ENCODE results near the gene SLC6A2. TPM values are rescaled to one million over a fixed set of nuclear protein-coding genes. Genes with fewer than 3 reads are reported as not detected.
"Not testable (repeated sequence)": the region's sequence is repeated elsewhere in the genome, so short reads cannot be mapped to it uniquely, and the experiment has no call there.

The SLC6A2 gene
- total RNA-seq, 1 donor from 2014 or later: not detected

DNA sequence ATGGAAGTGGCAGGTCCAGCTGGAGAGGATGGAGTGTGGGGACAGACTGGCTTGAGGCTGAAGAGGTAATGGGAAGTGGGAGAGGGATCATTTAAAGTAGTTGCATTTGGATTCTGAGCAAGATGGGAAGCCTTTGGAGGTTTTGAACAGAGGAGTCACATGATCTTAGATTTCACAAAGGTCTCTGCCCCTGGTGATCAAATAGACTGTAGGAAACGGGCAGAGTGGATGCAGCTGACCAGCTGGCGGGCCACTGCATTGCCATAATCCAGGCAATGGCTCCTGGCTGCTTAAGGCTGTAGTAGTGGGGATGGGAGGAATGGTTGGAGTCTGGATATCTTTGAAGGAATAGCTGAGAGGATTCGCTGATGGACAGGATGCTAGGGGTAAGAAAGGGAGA, 81.5 kb downstream of the SLC6A2 start:
- no peaks in the 10 kb centered on the region for H3K27me3 ChIP-seq (ENCODE audit: control insufficient read depth, insufficient read depth, low read length)
- TF ChIP-seq, protein P1, sequence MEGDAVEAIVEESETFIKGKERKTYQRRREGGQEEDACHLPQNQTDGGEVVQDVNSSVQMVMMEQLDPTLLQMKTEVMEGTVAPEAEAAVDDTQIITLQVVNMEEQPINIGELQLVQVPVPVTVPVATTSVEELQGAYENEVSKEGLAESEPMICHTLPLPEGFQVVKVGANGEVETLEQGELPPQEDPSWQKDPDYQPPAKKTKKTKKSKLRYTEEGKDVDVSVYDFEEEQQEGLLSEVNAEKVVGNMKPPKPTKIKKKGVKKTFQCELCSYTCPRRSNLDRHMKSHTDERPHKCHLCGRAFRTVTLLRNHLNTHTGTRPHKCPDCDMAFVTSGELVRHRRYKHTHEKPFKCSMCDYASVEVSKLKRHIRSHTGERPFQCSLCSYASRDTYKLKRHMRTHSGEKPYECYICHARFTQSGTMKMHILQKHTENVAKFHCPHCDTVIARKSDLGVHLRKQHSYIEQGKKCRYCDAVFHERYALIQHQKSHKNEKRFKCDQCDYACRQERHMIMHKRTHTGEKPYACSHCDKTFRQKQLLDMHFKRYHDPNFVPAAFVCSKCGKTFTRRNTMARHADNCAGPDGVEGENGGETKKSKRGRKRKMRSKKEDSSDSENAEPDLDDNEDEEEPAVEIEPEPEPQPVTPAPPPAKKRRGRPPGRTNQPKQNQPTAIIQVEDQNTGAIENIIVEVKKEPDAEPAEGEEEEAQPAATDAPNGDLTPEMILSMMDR (IDR thresholded peaks at IDR 0.05; ENCODE audit: insufficient read depth, low read length, poor library complexity, severe bottlenecking): no peak
- no peak for DNase-seq (ENCODE audit: low read depth)
- H3K4me3 ChIP-seq (ENCODE audit: low read depth, low read length): no peak overlapping the region
- no peaks in the 10 kb centered on the region for H3K36me3 ChIP-seq (ENCODE audit: control insufficient read depth, insufficient read depth, low read length)

DNA sequence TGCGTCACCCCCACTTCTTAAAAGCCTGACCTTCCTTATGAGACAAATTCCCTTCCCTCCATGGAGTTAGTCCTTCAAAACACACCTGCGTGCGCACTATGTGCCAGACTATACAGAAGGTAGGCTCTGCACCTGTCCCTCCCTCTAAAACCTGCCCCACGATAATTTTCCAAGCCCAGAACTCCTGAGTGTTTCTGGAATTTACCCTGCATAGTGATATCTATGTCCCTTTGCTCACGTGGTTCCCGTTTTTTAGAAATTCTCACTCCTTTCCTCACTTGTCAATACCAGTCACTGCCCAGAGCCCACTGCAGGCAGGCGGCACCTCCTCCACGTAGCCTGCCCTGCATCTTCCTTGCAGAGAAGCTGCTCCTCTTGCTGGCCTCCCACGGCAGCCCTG, 82.2 kb downstream of the SLC6A2 start:
- H3K4me3 ChIP-seq (ENCODE audit: low read depth, low read length): no peak overlapping the region
- no peaks in the 10 kb centered on the region for H3K36me3 ChIP-seq (ENCODE audit: control insufficient read depth, insufficient read depth, low read length)
- TF ChIP-seq, protein P1 (IDR thresholded peaks at IDR 0.05; ENCODE audit: insufficient read depth, low read length, poor library complexity, severe bottlenecking): no peak
- H3K27me3 ChIP-seq (ENCODE audit: control insufficient read depth, insufficient read depth, low read length): no peaks in the 10 kb centered on the region
- DNase-seq (ENCODE audit: low read depth): no peak

DNA sequence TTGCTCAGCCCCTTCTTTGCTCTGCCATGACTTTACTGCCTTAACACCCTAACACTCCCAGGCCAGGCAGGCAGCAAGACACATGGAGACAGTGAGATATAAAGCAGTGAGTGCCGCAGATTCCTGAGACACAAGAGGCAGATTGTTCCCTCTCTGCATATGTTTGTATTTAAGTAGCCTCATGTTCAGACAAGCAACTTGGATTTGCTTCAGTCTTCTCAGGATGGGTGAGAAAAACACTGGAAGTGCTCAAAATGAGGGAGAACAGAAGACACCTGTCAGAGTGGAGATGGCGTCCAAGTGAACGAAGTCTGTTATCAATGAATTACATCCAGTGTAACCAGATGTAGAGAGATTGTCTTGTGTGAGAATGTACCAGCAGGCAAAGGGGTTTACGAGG, 90.3 kb downstream of the SLC6A2 start:
- TF ChIP-seq, protein P1 (IDR thresholded peaks at IDR 0.05; ENCODE audit: insufficient read depth, low read length, poor library complexity, severe bottlenecking): no peak
- H3K27me3 ChIP-seq (ENCODE audit: control insufficient read depth, insufficient read depth, low read length): no peaks in the 10 kb centered on the region
- H3K36me3 ChIP-seq (ENCODE audit: control insufficient read depth, insufficient read depth, low read length): no peaks in the 10 kb centered on the region
- no peak for DNase-seq (ENCODE audit: low read depth)
- H3K4me3 ChIP-seq (ENCODE audit: low read depth, low read length): no peak overlapping the region

DNA sequence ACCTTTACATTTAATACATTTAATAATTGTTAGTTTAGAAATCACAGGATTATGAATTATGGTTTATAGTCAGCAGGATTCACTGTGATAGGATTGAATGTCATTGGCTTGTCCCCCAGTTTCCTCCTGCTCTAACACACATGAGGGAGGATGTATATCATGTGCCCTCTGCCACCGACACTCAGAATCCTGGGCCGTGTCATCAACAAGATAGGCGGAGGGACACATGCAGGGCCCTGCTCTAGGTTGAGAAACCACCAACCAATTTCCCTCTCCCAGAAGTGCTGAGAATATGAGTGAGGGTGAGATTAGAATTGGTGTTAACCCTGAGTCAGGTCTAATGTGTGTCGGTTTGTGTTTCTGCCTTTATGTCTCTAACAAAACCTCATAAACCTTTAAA, 92.0 kb downstream of the SLC6A2 start:
- H3K4me3 ChIP-seq (ENCODE audit: low read depth, low read length): no peak overlapping the region
- DNase-seq (ENCODE audit: low read depth): no peak
- H3K36me3 ChIP-seq (ENCODE audit: control insufficient read depth, insufficient read depth, low read length): no peaks in the 10 kb centered on the region
- no peaks in the 10 kb centered on the region for H3K27me3 ChIP-seq (ENCODE audit: control insufficient read depth, insufficient read depth, low read length)
- TF ChIP-seq, protein P1 (IDR thresholded peaks at IDR 0.05; ENCODE audit: insufficient read depth, low read length, poor library complexity, severe bottlenecking): no peak

DNA sequence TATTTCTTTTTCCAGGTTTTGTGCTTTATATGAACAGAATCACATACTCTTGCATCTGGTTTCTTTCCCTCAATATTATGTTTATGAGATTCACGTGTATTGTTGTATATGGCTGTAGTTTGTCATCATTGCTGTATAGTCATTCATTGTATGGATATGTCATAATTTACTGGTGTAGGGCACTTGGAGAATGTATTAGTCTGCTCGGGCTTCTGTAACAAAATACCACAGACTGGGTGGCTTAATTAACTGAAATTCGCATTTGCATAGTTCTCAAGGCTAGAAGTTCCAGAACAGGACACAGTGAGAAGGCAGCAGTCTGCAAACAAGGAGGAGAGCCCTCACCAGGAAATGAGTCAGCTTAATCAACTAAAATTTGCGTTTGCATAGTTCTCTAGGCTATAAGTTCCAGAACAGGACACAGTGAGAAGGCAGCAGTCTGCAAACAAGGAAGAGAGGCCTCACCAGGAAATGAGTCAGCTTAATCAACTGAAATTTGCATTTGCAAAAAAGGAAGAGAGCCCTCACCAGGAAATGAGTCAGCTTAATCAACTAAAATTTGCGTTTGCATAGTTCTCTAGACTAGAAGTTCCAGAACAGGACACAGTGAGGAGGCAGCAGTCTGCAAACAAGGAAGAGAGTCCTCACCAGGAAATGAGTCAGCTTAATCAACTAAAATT, 96.8 kb downstream of the SLC6A2 start:
- not testable (repeated sequence) for H3K36me3 ChIP-seq (ENCODE audit: control insufficient read depth, insufficient read depth, low read length); H3K4me3 ChIP-seq (ENCODE audit: low read depth, low read length); DNase-seq (ENCODE audit: low read depth); H3K27me3 ChIP-seq (ENCODE audit: control insufficient read depth, insufficient read depth, low read length)

DNA sequence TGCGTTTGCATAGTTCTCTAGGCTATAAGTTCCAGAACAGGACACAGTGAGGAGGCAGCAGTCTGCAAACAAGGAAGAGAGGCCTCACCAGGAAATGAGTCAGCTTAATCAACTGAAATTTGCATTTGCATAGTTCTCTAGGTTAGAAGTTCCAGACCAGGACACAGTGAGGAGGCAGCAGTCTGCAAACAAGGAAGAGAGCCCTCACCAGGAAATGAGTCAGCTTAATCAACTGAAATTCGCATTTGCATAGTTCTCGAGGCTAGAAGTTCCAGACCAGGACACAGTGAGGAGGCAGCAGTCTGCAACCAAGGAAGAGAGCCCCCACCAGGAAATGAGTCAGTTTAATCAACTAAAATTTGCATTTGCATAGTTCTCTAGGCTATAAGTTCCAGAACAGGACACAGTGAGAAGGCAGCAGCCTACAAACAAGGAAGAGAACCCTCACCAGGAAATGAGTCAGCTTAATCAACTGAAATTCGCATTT, 97.4 kb downstream of the SLC6A2 start:
- not testable (repeated sequence) for H3K27me3 ChIP-seq (ENCODE audit: control insufficient read depth, insufficient read depth, low read length); DNase-seq (ENCODE audit: low read depth); H3K4me3 ChIP-seq (ENCODE audit: low read depth, low read length); H3K36me3 ChIP-seq (ENCODE audit: control insufficient read depth, insufficient read depth, low read length)

Other genes starting within 250 kb of the SLC6A2 start
- gene MMP2, start 176.8 kb upstream of the SLC6A2 start, total RNA-seq: 188 and 216 TPM in 2 replicates
- gene LPCAT2, start 146.9 kb upstream of the SLC6A2 start, total RNA-seq: 3.1 and 4.2 TPM in 2 replicates
- gene CAPNS2, start 89.3 kb upstream of the SLC6A2 start, total RNA-seq: not detected in 2 replicates
- not detected in 2 replicates for gene CES1, start 177.1 kb downstream of the SLC6A2 start, total RNA-seq
- gene CES5A, start 219.4 kb downstream of the SLC6A2 start, total RNA-seq: not detected in 2 replicates

Measured in kidney epithelial cell (primary cell).